Fibroblast of mammary gland (primary cell): Measurements from ENCODE around the gene STUM.
A peak's percentile ranks its signal among the peaks of the same experiment; 100 is the strongest.

Experiments used
- DNase-seq: peaks from one replicate; pipeline ENCODE4 v3.0.0-alpha.2; 2010; ENCODE audit warnings: low read depth
- H3K4me3 ChIP-seq: 2 replicates; pipeline ENCODE4 v1.5.1; 2011; ENCODE audit warnings: low read depth, mild to moderate bottlenecking, low read length, moderate library complexity; ENCODE audit not compliant: control insufficient read depth
- CTCF ChIP-seq: conservative IDR thresholded peaks from 2 replicates; pipeline ENCODE4 v1.5.1; 2011; ENCODE audit warnings: low read depth, low read length, inconsistent platforms; ENCODE audit not compliant: control insufficient read depth, insufficient read depth

Gene STUM

GRCh38 chr1:226603022-226603857 lies 54.7 kb downstream of the STUM start:
- peak; percentile 90 for DNase-seq
- H3K4me3 ChIP-seq = peak overlapping the region; percentile 36
- TF ChIP-seq CTCF = no peak

DNA sequence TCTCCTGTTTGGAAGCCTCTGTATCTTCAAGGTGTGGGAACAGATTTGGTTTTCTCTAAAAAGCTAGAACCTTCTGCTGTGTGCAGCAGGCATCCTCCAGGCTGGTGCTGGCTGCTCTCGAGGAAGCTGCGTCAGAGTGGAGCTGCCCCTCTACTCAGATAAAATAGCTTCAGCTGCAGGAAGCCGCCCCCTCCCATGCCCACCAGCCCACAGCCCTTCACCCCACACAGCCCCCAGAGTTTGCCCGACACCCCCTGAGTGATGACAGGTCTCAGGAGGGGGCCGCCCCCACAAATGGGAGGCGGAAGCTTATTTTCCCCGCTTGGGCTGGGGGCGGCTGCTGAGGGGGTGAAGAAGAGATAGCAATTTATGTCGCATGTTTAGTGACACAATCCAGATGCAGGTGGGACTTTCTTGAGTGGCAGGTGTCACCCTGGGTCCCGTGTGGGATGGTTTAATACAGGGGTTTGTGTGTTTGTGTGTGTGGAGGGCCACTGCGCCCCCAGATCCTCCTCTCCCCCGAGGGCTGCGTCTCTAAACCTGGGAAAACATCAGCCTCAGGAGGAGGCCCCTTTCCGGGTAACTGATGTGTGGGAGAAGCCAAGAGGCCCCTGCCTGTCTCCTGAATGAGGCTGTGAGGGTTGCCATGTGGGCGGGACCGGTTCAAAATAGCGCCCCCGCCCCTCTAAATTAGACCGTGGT lies 55.4 kb downstream of the STUM start:
- no peak for TF ChIP-seq CTCF
- no peak overlapping the region for H3K4me3 ChIP-seq
- no peak for DNase-seq

GRCh38 chr1:226604560-226605317 lies 56.2 kb downstream of the STUM start:
- no peak for TF ChIP-seq CTCF
- peak; percentile 38 for DNase-seq
- H3K4me3 ChIP-seq = no peak overlapping the region

DNA sequence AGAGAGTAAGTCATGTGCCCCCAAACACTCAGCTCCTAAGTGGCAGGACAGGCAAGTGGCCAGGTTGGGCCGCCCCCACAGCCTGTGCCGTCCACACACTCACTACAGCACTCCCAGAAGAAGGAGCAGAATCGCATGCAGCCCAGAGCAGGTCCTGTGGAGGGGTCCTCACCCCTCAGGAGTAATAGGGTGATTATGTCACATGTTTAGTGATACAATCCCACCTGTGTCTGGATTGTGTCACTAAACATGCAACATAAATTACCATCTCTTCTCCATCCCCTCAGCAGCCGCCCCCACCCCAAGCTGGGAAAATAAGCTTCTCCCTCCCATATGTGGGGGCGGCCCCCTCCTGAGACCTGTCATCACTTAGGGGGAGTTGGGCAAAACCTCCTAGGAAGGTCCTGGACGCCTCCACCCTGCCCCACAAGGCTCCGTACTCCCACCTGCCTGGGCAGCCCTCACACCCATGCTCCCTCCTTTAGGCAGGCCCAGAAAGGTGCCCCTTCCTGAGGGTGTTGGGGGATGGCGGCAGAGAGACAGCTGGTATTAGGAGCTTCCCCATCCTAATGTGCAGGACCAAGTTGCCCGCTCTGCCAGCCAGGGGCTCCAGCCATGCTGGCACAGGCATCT lies 56.9 kb downstream of the STUM start:
- no peak overlapping the region for H3K4me3 ChIP-seq
- DNase-seq = peak; percentile 29
- no peak for TF ChIP-seq CTCF

DNA sequence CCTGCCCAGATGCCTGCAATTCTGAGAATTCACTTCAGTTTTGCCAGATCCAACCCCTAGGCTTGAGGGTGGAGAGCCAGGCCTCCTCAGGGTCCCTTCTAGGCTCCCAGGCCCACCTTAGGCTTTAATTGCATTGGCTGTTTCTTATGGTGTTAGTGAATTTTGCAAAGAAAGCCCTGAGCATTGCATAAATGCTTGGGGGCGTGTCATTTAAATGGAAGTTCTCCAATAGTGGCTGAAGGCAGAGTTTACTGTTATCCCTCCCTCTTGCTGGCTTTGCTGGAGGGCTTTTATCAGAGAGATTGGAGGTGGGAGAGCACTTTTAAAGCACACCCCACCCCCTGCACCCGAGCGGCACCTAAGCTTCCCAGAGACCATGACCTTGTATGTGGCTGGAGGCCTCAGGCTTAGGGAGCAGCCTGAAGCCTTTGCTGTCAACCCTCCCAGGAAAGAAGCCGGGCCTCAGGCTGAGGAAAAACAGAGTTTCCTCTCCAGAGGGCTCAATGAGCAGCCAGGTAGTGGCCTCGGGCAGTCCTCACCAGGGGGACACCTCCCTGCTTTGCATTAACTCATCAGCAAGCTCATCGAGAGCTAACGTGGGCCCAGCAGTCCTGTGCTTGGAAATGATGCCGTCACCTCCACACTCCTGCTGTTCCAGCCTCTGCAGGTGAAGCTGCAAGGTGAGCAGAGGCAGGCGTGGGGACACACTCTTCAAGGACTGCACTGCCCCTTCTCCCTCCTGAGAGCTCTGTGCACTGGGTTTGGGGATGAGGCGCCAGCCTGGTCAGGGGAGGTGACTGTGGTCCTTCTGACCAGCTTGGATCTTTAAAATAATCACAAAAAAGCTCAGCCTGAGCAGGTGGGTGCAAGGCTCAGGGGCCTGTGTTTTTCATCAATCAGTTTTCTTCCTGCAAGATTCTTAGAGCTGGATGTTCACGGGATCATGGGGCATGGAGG lies 58.0 kb downstream of the STUM start:
- TF ChIP-seq CTCF = no peak
- peak; percentile 29 for DNase-seq
- no peak overlapping the region for H3K4me3 ChIP-seq
